ENCODE data around the gene PEMT. TPM values are rescaled to one million over a fixed set of nuclear protein-coding genes. Genes with fewer than 3 reads are reported as not detected.

Gene PEMT
- total and polyA plus RNA-seq, 9 of the 15 experiments (the other 6 are each of a cell fraction or from before 2014, with no cell fraction given) = 1.4 to 36.4 (median 13.6) TPM

- TF ChIP-seq ZBTB33 (CRISPR knock-in tag; IDR thresholded peaks at IDR 0.05) = no peak
- no peak for TF ChIP-seq DLX4 (CRISPR knock-in tag; IDR thresholded peaks at IDR 0.05)
- no peak for TF ChIP-seq AFF4 (CRISPR knock-in tag; IDR thresholded peaks at IDR 0.05)
- TF ChIP-seq ZNF133 (CRISPR knock-in tag; IDR thresholded peaks at IDR 0.05) = no peak
- TF ChIP-seq ZNF696 (CRISPR knock-in tag; conservative IDR thresholded peaks at IDR 0.05) = no peak
- no peak for TF ChIP-seq THRAP3 (IDR thresholded peaks at IDR 0.05; ENCODE audit: borderline replicate concordance)
- no peak for TF ChIP-seq KAT7 (CRISPR knock-in tag; IDR thresholded peaks at IDR 0.05; ENCODE audit: borderline replicate concordance)
- TF ChIP-seq E2F1 (CRISPR knock-in tag; IDR thresholded peaks at IDR 0.05) = no peak
- no peak for TF ChIP-seq ZNF609 (CRISPR knock-in tag; IDR thresholded peaks at IDR 0.05; ENCODE audit: borderline replicate concordance)
- TF ChIP-seq TCF7 (IDR thresholded peaks at IDR 0.05; ENCODE audit: borderline replicate concordance) = no peak
- no peak for TF ChIP-seq SAFB2 (IDR thresholded peaks at IDR 0.05; ENCODE audit: borderline replicate concordance, low read depth, low read length, severe bottlenecking)
- TF ChIP-seq RHOXF2B (CRISPR knock-in tag; conservative IDR thresholded peaks at IDR 0.05) = no peak
- TF ChIP-seq MTF1 (CRISPR knock-in tag; IDR thresholded peaks at IDR 0.05; ENCODE audit: borderline replicate concordance) = no peak
- TF ChIP-seq ZNF140 (CRISPR knock-in tag; IDR thresholded peaks at IDR 0.05) = no peak
- TF ChIP-seq MAFF (IDR thresholded peaks at IDR 0.05; ENCODE audit: low read length) = no peak
Observed at GRCh38 chr17:17476865-17477467, 114.5 kb downstream of the PEMT start, which contains the start of gene MED9 (continued).

Measured in K562 (cell line).